Measurements from ENCODE around the gene RFX1. TPM values are rescaled to one million over a fixed set of nuclear protein-coding genes. Genes with fewer than 3 reads are reported as not detected.
A peak's percentile ranks its signal among the peaks of the same experiment; 100 is the strongest.

RFX1 gene
- total RNA-seq, 1 donor from 2014 or later: 16.4 TPM

DNA sequence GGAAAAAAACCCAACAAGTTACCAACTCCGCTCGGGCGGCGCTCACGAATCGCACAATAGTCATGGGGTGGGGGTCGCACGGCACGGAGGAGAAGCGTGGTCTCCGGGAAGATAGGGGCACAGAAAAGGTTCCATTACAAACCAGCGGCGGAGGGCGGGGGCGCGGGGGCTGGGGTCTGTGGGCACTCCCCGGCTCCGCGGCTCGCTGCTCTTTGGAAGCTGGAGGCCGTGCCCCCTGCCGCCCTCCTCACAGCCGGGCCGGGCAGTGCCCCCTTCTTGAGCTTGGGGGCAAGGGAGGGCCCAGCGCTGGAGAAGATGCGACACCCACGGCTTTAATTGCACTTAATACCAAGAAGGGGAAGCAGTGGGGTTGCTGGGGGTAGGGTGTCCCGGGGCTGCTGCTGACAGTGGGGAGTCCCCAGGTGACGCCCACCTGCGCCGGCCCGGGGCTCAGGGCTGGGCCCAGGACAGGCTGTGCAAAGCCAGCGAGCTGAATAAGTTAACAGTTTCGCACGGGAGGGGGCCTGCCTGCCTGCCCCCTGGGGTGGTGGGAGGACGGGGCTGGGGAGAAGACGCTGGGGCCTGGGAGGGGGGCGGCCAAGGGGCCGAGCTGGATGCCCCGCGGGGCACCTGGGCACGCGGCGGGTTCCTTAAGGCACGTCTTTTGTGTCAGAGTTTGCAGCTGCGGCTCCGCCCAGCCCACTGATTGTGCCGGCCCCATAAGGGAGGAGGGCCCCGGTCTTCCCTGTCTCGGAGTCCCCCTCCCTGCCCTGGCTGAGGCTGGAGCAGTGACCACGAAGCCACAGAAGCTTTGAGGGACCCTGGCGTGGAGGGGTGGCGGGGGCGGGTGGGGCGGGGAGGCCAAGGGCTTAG lies 44.1 kb downstream of the RFX1 start:
- DNase-seq (ENCODE audit: low spot score): no peak

DNA sequence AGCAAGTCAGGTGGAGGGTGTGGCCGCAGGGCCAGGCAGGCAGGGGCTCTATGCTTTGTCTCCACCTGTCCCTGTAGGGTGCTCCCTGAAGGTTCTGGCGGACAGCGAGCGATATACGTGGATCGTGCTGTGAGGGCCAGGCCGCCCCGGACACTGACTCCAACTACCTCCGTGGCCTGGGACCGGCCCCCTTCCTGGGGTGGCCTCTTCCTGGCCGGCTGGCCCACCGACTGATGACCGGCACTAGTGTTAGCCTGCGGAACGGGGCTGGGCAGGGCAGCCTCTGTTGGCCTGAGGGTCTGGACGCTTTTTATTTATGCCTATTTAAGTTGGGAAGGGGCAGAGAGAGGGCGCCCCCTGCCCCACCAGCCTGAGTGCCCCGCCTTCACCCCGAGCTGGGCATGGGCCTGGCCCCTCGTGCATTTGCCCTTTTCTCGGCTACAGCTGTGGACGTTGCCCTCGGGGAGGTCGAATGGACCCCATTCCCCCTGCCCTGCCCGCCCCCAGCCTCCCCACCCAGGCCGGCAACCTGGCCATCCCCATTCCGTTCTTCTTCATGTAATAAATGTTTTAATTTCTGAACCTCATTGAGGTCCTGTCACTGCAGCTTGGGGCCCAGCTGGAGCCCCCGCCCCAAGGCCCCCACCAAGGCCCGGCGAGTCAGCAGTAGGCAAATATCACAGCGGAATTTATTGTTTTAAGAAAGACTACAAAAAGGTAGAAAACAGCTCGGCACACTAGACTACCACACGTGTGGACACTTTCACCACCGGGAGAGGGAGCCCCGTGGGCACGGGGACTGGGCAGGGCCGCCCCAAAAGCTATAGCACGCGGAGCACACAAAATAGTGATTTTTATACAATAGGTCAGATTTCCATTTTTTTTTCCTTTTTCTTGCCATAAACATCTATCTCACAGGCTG lies 45.0 kb downstream of the RFX1 start:
- DNase-seq (ENCODE audit: low spot score): no peak

DNA sequence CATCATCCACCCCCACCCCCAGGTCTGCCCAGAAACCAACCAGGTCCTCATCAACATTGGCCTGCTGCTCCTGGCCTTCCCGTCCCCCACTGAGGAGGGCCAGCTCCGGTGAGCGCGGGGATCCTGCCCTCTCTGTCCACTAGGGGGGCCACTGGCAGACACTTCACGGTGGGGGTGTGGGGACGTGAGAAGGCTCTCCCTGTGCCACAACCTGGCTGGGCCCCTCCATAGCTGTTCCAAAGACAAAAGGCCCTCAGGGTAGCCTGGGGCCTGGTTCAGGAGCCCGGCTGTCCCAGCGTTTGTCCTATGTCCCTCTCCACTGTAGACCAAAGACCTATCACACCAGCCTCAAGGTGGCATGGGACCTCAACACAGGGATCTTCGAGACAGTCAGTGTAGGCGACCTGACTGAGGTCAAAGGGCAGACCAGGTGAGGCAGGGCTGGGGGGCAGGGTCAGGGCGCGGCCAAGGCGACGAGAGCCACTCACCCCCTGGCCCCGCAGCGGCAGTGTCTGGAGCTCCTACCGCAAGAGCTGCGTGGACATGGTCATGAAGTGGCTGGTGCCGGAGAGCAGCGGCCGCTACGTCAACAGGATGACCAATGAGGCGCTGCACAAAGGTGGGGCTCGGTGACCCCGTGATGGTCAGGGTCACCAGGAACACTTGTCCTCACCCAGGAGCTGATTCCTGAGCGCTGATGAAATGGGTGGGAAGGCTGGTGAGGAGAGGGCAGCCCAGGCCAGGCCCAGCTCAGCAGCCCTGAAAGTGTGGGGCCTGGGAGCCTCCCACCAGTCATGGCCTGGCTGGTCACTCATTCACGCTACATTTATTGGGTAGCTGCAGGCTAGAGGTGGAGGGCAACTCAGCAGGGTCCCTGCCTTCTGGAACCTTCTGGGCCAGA lies 45.9 kb downstream of the RFX1 start:
- no peak for DNase-seq (ENCODE audit: low spot score)

DNA sequence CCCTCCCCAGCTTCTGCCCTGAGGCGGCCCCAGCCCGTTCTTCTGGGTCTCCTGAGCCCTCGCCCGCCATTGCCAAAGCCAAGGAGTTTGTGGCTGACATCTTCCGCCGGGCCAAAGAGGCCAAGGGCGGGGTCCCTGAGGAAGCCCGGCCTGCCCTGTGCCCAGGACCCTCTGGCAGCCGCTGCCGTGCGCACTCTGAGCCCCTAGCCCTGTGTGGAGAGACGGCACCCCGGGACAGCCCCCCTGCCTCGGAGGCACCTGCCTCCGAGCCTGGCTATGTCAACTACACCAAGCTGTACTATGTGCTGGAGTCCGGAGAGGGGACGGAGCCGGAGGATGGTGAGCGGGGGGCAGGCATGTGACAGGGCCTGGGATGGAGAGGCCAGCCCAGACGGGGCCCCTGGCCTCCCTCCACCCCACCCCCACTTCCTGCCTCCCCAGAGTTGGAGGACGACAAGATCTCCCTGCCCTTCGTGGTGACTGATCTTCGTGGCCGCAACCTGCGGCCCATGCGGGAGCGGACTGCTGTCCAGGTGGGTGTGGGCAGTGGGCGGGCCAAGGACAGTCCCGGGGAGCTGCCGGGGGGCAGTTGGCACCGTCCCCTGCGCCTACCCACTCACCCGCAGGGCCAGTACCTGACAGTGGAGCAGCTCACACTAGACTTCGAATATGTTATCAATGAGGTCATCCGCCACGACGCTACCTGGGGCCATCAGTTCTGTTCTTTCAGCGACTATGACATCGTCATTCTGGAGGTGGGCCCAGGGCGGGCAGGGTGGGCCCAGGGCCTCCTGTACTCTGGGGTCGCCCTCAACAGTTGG lies 46.8 kb downstream of the RFX1 start:
- no peak for DNase-seq (ENCODE audit: low spot score)

DNA sequence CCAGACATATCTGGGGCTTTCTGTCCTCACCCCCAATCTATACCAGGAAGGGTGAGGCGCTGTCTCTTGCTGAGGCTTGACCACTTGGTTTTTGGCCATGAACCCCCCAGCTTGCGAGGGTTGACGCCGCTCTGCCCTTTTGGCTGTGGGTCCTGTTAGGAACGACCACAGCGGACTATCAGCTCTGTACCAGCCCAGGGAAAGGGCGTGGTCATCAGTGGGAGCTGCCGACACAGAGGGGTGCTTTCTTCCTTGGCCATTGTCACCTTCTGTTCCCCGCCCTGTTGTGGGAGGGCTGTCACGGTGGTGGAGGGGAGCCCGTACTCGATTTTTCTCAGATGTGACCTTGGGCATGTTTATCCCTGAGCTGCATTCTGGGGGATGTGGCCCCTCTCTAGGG lies 48.1 kb downstream of the RFX1 start:
- DNase-seq (ENCODE audit: low spot score): no peak

DNA sequence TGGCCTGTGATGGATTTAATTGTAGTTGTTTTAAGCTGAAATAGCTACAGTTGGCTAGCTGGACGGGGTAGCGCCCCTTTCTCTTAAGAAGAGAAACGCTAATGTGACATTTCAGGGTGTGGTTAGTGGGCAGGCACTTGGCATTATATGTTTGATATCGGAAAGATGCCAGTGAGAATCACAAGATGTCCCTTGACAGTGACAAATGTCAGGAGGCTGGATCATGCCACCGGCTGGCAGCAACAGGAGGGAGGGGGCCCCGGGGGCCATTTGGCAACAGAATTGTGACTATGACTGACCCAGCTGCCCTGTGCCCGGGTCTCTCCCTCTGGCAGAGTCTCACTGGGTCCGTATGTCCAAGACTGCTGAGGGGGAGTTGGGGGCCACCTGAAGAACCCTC lies 49.1 kb downstream of the RFX1 start:
- DNase-seq (ENCODE audit: low spot score): no peak

DNA sequence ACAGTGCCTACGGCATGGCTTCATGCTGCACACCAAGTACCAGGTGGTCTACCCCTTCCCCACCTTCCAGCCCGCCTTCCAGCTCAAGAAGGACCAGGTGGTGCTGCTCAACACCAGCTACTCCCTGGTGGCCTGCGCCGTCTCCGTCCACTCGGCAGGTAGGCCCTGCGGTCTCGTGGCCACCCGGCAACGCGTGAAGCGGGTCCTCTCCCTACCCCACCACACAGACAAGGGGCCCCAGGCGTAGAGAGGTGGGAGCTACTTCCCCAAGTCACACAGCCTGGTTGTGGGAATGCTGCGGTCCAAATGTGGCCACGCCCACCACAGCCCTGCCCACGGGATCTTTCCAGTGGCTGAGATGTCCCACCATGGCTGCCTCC lies 49.8 kb downstream of the RFX1 start:
- DNase-seq (ENCODE audit: low spot score): no peak

DNA sequence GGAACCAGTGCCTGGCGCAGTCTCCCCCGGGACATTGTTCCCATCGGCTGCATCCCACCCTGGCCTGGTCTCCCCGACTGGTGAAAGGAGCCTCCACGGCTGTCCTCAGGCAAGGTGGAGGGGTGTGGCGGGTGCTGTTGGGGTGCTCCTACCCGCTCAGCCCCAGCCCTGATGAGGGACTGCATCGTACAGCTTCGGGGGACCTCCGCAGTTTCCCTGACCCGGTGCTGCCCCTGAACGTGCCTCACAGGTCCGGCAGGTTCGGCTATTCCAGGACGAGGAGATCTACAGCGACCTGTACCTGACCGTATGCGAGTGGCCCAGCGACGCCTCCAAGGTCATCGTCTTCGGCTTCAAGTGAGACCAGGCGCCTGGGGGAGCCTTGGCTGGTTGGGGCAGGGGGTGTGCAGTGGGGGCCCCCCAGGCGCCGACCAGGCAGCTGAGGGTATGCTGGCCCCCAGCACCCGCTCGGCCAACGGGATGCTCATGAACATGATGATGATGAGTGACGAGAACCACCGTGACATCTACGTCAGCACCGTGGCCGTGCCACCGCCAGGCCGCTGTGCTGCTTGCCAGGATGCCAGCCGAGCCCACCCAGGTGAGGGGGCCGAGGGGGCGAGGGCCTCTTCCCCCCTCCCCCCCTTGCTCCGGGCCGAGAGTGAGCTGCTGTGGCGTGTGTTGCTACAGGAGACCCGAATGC lies 50.3 kb downstream of the RFX1 start:
- no peak for DNase-seq (ENCODE audit: low spot score)

DNA sequence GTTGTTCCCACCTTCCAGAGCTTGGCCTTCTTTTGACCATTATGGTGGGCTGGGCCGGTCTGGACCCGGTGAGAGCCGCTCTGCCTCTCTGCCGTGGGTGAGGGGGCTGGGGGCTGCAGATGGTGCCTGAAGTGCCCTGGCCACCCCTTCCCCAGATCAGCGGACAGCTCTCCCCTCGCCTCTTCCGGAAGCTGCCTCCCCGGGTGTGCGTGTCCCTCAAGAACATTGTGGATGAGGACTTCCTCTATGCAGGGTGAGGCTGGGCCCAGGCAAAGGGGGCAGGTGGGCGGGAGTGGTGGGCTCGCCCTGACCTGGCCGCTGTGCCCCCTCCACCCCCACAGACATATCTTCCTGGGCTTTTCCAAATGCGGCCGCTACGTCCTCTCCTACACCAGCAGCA lies 51.9 kb downstream of the RFX1 start:
- DNase-seq (ENCODE audit: low spot score): no peak

DNA sequence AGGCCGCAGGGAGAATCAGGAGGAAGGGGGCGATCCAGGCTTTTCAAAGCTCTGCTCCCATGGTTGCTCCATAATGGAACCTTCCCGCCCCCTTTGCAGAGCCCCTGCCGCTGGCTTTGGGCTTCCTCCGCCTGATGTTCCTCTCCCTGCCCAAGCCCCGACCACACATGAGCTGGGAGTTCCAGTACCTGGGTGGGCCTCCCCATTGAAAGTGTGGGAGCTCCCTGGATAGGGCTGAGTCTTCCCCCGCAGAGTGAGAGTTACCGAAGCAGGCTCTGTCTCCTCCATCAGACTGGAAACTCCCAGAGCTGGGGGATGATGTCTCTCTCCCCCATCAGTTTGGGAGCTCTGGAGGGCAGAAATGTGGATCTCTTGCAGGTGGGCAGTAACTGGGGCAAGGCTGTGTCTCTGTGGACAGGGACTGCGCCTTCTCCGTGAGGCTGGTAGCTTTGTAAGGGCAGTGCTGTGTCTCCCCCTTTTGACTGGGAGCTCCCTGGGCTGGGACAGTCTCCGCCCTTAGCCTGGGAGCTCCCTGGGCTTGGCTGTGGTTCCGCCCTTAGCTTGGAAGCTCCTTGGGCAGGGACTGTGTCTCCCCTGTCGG lies 53.1 kb downstream of the RFX1 start:
- DNase-seq (ENCODE audit: low spot score): no peak

DNA sequence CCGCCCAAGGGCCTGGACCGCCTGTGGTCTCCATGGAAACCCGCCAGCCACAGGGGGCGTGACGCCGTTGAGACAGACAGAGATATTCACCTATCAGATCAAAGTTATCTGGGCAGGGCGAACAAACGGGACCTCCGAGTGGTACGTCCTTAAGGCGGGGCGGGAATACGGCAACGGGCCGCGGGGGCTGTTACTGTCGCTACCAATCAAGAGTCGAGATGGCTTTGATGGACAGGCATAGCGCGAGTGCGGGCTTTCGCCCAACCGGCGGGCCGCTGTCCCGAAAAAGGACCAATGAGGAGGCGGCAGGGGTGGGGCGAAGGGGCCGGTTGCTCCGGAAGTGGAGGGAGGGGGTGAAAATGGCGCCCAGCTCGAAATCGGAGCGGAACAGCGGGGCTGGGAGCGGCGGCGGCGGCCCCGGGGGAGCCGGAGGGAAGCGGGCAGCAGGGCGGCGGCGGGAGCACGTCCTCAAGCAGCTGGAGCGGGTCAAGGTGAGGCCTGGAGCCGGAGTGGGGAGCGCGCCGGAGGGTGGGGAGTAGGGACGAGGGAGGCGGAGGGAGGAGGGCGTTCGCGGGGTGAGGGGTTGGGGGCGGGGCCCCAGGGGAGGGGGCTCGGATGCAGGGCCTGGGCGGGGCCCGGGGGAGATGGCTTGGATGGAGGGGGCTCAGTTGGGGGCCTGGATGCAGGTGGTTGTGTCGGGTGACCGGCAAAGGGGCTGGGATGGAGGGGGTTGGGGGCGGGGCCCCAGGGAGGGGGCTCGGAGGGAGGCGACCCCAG lies 53.8 kb downstream of the RFX1 start, which contains the start of gene DCAF15:
Gene DCAF15, plus strand, starts transcription at position 356 of the 777 bp plus-strand sequence. Its CDS starts 4 bp downstream, at position 360.
- peak; percentile 100 for DNase-seq (ENCODE audit: low spot score)

DNA sequence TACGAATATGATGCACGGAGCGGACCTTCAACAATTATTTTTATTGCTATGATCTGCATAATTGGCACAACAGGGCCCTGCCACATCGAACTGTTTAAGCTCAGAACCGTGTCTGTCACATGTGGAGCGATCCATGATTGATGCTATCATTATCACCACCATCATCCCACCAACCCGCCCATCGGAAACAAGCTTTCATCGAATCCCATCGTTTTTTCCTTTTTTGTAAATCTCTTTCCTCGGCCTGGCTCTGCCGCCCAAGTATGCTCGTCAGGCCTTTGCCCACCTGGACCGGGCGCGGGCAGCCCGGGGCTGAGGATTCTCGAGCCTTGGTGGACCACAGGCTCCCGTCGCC lies 54.3 kb downstream of the RFX1 start:
- DNase-seq (ENCODE audit: low spot score): no peak

DNA sequence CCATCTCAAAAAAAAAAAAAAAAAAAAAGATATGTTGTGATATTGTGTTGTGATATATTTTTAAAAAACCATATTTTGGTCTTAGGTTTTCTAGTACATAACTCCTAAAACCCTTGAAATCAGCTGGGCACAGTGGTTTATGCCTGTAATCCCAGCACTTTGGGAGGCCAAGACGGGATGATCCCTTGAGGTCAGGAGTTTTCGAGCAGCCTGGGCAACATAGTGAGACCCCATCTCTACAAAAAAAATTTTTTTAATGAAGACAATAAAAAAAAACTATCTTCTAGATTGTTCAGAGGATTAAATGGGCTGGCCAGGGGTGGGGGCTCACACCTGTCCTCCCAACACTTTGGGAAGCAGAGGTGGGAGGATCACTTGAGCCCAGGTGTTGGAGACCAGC lies 55.1 kb downstream of the RFX1 start:
- no peak for DNase-seq (ENCODE audit: low spot score)

DNA sequence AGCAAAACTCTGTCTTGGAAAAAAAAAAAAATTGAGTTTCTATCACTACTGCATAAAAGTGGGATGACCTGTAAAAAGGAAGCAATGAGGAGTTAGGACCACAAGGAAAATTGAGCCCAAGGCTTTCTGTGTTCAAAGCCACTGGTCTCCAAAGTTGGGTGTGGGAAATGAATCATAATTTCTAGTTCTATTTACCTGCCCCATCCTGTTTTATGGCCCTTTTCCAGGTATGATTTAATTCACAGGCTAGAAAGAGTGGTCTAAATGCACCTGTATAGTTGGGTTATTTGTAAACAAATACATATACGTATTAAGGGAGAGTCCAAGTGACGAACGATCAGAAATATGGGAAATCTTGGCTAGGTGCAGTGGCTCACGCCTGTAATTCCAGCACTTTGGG lies 59.7 kb downstream of the RFX1 start:
- DNase-seq (ENCODE audit: low spot score): no peak

DNA sequence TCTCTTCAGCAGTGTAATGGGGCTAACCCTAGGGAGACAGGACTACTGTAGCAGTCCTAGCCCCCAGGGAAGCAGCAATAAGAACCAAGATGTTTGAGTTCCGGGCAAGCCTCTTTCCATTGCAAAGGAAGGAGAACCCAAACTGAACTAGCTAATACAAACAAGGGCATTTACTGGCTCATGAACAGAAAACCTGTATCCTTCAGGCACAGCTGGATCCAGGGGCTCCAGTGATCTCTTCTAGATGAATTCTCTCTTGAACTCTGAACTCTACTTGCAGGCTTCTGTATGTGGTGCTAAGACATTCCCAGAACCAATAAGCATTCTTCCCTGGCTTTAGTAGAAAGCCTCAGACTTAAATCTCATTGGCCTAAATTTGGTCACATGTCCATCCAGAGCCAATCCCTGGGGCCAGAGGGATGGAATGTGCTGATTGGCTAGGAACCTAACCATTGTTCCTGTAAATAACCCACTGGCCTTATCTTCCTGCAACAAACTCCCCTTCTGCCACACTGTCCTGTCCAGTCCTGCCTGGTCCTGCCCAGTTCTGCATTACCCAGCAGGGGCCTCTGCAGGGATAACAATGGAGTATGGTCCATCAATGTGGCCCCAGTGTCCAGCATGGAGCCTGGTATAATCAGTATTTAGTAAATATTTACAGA lies 64.0 kb downstream of the RFX1 start:
- DNase-seq (ENCODE audit: low spot score): no peak

DNA sequence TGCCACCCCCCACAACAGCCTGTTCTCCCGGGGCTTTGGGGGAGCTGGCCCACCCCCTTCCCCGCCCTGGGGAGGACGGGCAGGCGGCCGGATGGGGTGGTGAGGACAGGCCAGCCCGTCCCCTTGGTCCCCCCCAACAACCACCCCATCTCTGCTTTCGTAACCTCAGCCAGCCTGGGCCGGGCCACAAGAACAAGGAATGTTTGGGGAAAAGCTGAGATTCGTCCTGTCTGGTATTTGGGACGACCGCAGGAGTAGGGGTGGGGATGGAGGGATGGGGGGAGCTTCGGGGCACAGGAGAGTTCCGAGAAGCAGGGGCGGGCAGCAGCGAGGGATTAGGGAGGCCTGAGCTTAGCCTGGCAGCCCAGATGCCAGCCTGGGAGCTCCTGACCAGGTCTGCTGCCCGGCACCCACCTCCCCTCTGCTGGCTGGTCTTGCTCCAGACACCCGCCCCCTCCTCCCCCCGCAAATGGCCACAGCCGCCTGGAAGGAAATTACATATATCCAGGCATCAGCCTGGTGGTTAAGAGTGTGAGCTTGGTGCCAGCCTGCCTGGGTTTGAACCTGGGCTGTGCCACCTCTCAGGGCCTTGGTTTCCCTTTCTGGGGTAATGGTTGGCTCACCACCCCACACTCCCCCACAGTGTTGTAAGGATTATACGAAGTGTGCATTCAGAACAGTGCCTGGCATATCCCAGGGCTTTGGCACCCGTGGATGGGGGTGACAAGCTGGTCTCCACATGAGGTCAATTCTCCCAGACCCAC lies 67.6 kb downstream of the RFX1 start, which contains the start of gene PODNL1:
Gene PODNL1, minus strand, starts transcription at position 117 of the 764 bp plus-strand sequence. CDS start 236 bp downstream, outside the sequence.
- DNase-seq (ENCODE audit: low spot score): no peak

DNA sequence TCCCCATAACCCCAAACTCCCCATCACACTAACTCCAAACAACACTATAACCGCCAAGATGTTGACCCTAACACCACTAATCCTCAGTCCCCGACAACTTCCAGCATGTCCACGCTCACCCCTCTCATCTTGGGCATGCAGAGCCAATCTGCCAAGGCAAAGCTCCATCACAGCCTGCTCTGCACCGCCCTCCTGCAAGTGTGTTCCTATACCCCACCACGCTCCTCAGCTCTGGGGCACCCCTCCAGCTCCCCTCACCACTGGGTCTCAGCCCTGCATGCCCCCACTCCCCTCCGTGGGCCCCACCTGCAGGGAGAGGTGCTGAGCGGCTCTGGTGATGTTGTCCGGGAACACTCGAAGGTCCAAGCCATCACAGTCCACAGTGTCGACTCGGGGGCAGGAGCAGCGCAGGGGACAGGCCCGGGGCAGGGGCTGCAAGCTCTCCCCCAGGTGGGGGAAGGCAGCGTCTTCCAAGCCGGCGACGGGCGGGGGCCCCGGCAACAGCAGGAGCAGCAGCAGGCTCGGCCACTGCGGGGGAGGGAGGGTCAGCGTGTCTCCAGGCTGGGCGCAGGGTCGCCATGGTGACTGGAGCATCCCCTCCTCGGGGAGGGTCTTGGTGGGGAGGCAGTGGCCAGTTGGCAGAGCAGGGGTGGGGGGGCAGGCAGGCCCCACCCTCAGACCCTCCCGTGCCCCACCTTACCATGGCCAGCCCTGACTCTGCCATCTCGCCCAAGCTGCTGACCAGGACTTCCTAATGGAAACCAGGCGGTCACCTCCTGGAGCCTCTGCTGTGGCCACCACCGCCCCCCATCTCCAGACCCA lies 68.4 kb downstream of the RFX1 start:
- DNase-seq (ENCODE audit: low spot score): no peak
